Lung (tissue), 12 donors: ENCODE results near the gene DTNB. TPM values are rescaled to one million over a fixed set of nuclear protein-coding genes. Genes with fewer than 3 reads are reported as not detected.

Experiments used
- ATAC-seq: fragments of 200-7000 bp; cut with Tn5 transposase; one replicate; pipeline ENCODE4 v1.9.1; 2020; ENCODE audit warnings: moderate number of reproducible peaks; ENCODE audit not compliant: insufficient read depth, low FRiP score
- DNase-seq, 3 donors: peaks; one replicate each; pipeline ENCODE4 v3.0.0-alpha.2; 2013 to 2017
- H3K27ac ChIP-seq, 2 donors: one replicate each; pipeline ENCODE4 v1.5.1; 2013; ENCODE audit warnings: mild to moderate bottlenecking in 2 of 2, moderate library complexity in 2 of 2, control low read depth in 1 of 2, inconsistent platforms in 1 of 2, low read depth in 1 of 2, low read length in 1 of 2
- H3K27me3 ChIP-seq, 3 donors: one replicate each; pipeline ENCODE4 v1.5.1; 2013; ENCODE audit warnings: low read length in 2 of 3; ENCODE audit not compliant: control insufficient read depth in 3 of 3, insufficient read depth in 3 of 3
- H3K36me3 ChIP-seq, 4 donors: one replicate each; pipeline ENCODE4 v1.5.1; 2013; ENCODE audit warnings: low read length in 4 of 4, mild to moderate bottlenecking in 1 of 4, moderate library complexity in 1 of 4; ENCODE audit not compliant: control insufficient read depth in 4 of 4, insufficient read depth in 4 of 4
- H3K4me1 ChIP-seq, 5 donors: one replicate each; pipeline ENCODE4 v1.5.1; 2013; ENCODE audit warnings: low read length in 5 of 5, mild to moderate bottlenecking in 2 of 5, moderate library complexity in 1 of 5; ENCODE audit not compliant: control insufficient read depth in 5 of 5, insufficient read depth in 5 of 5
- H3K4me3 ChIP-seq: one replicate; pipeline ENCODE4 v1.5.1; 2013; ENCODE audit warnings: mild to moderate bottlenecking, control low read depth, moderate library complexity
- H3K9ac ChIP-seq, 2 donors: one replicate each; pipeline ENCODE4 v1.5.1; 2013; ENCODE audit warnings: low read length in 2 of 2, control low read depth in 1 of 2; ENCODE audit not compliant: insufficient read depth in 1 of 2
- H3K9me3 ChIP-seq, 4 donors: one replicate each; pipeline ENCODE4 v1.5.1; 2013; ENCODE audit warnings: low read length in 3 of 4, mild to moderate bottlenecking in 1 of 4, moderate library complexity in 1 of 4; ENCODE audit not compliant: control insufficient read depth in 4 of 4, insufficient read depth in 3 of 4
- CTCF ChIP-seq: IDR thresholded peaks from 2 replicates; pipeline ENCODE4 v1.5.1; 2012; ENCODE audit warnings: mild to moderate bottlenecking; ENCODE audit errors: control extremely low read depth, extremely low read depth
- WGBS, 2 donors: extraction: QIAGEN DNeasy Blood & Tissue Kit; methylation state at CpG; one replicate each; pipeline ENCODE4 v1.1.7; 2013; 5-methylcytosine and 5-hydroxymethylcytosine counted together
- polyA plus RNA-seq, 2 donors: library from polyadenylated mRNA; stranded (reverse); fragments of 200-250 nt; gene quantifications; one replicate each; pipeline ENCODE4 v1.2.1, GENCODE V29; 2013
- total RNA-seq, 2 donors: library from RNA; depleted of rRNA in 1 of 2; stranded (reverse); fragments of >200 nt in 1 of 2; gene quantifications; one replicate each; pipeline ENCODE4 v1.2.1, GENCODE V29; 2014 to 2021
- donor health status: control.
- donor health status: control.
- donor health status: Bipolar disorder and iron deficiency.
- donor health status: healthy.
- donor health status: DM: yes; HTN: yes; CAD: no.

DTNB gene
- total and polyA plus RNA-seq, 4 donors: 10.1 to 35.2 (median 20.4) TPM

GRCh38 chr2:25421820-25422411 is 251.5 kb downstream of the DTNB start:
- Histone ChIP-seq H3K4me3 (no peak overlapping the region), H3K4me1 (peaks cover 0 to 7% (median 0%) of the 10 kb centered on the region in 5 donors), H3K27ac (no peak overlapping the region), H3K9ac (no peak overlapping the region), H3K36me3 (peaks cover 0 to 3% (median 0%) of the 10 kb centered on the region in 4 donors), H3K9me3 (no peaks in the 10 kb centered on the region), H3K27me3 (no peaks in the 10 kb centered on the region)
- no peak for ATAC-seq
- 74 to 78% methylated on average over 3 of the region's 3 CpGs for WGBS, 2 donors
- TF ChIP-seq CTCF: no peak
- DNase-seq: no peak

- H3K4me1 ChIP-seq: peaks cover 0 to 7% (median 0%) of the 10 kb centered on the region in 5 donors
- no peak overlapping the region for H3K4me3 ChIP-seq
- TF ChIP-seq CTCF: no peak
- no peak for DNase-seq
- no peaks in the 10 kb centered on the region for H3K27me3 ChIP-seq
- 54 to 69% methylated on average over 6 of the region's 6 CpGs for WGBS, 2 donors
- peak; percentile 27 for ATAC-seq
- H3K9me3 ChIP-seq: no peaks in the 10 kb centered on the region
- H3K36me3 ChIP-seq: peaks cover 0 to 3% (median 0%) of the 10 kb centered on the region in 4 donors
- H3K9ac ChIP-seq: no peak overlapping the region
- no peak overlapping the region for H3K27ac ChIP-seq
Observed at GRCh38 chr2:25421289-25421688, 252.1 kb downstream of the DTNB start.

GRCh38 chr2:25420820-25421237 is 252.5 kb downstream of the DTNB start:
- Histone ChIP-seq H3K36me3 (peaks cover 0 to 3% (median 0%) of the 10 kb centered on the region in 4 donors), H3K27me3 (no peaks in the 10 kb centered on the region), H3K9ac (no peak overlapping the region), H3K4me1 (peaks cover 0 to 7% (median 0%) of the 10 kb centered on the region in 5 donors), H3K27ac (no peak overlapping the region), H3K9me3 (no peaks in the 10 kb centered on the region), H3K4me3 (no peak overlapping the region)
- TF ChIP-seq CTCF: no peak
- peak; percentile 47 for ATAC-seq
- no peak for DNase-seq
- 49 to 65% methylated on average over 2 of the region's 2 CpGs for WGBS, 2 donors
